Adrenal gland (tissue), 5 donors: ENCODE results near the gene EPHB1.

Experiments
- CTCF ChIP-seq, 6 experiments: fragments of 450-650 bp in 4 of 6; fragments of 200-600 bp in 2 of 6; sonication (generic) in 1 of 6; IDR thresholded peaks; 1 replicate in 5 of 6; 2 replicates in 1 of 6; pipeline versions ENCODE4 v1.5.1 to v1.8.0; 2016 to 2021; ENCODE audit warnings: antibody characterized with exemption in 6 of 6, mild to moderate bottlenecking in 2 of 6, moderate library complexity in 1 of 6
- POLR2A ChIP-seq, 2 donors: fragments of 450-650 bp; IDR thresholded peaks; one replicate each; pipeline ENCODE4 v1.6.1; 2017; ENCODE audit warnings: antibody characterized with exemption in 2 of 2, mild to moderate bottlenecking in 2 of 2, moderate library complexity in 1 of 2
- donor health status: DM: no; HTN: no; CAD: no.

- TF ChIP-seq POLR2A (IDR thresholded peaks at IDR 0.05): no peak
- no peak for TF ChIP-seq CTCF (IDR thresholded peaks at IDR 0.05)
Measured at GRCh38 chr3:134857776-134858362, 62.8 kb downstream of the EPHB1 start.
